Stomach (tissue), 9 donors: ENCODE data around the gene SLC22A5. TPM values are rescaled to one million over a fixed set of nuclear protein-coding genes. Genes with fewer than 3 reads are reported as not detected.

Experiments used
- DNase-seq, 2 donors: peaks; one replicate each; pipeline versions ENCODE4 v3.0.0 to v3.0.0-alpha.2; 2013 to 2019
- H3K27ac ChIP-seq, 5 donors: fragments of 200-600 bp in 4 of 5; sonication (generic) in 4 of 5; one replicate each; pipeline ENCODE4 v1.5.1; 2013 to 2019; ENCODE audit warnings: mild to moderate bottlenecking in 1 of 5, moderate library complexity in 1 of 5
- H3K27me3 ChIP-seq, 3 donors: fragments of 200-600 bp; sonication (generic); one replicate each; pipeline ENCODE4 v1.5.1; 2017 to 2019; ENCODE audit warnings: mixed run types in 1 of 3
- H3K36me3 ChIP-seq, 4 donors: fragments of 200-600 bp; sonication (generic); 1 replicate in 3 of 4; 2 replicates in 1 of 4; pipeline ENCODE4 v1.5.1; 2016 to 2019
- H3K4me1 ChIP-seq, 4 donors: fragments of 200-600 bp; sonication (generic); one replicate each; pipeline ENCODE4 v1.5.1; 2016 to 2019
- H3K4me3 ChIP-seq, 4 donors: fragments of 200-600 bp; sonication (generic) in 3 of 4; one replicate each; pipeline ENCODE4 v1.5.1; 2016 to 2019; ENCODE audit warnings: mild to moderate bottlenecking in 1 of 4
- H3K9me3 ChIP-seq, 4 donors: fragments of 200-600 bp; sonication (generic); one replicate each; pipeline ENCODE4 v1.5.1; 2016 to 2019
- CTCF ChIP-seq, 7 experiments: fragments of 450-650 bp in 4 of 7; fragments of 200-600 bp in 3 of 7; sonication (generic) in 3 of 7; IDR thresholded peaks; one replicate each; pipeline ENCODE4 v1.5.1; 2016 to 2019; ENCODE audit warnings: antibody characterized with exemption in 7 of 7, control low read depth in 2 of 7, mild to moderate bottlenecking in 1 of 7
- EP300 ChIP-seq: sonication (generic); formaldehyde crosslinking; IDR thresholded peaks from one replicate; pipeline ENCODE4 v1.6.1; 2017; ENCODE audit warnings: antibody characterized with exemption
- POLR2A ChIP-seq, 4 donors: fragments of 450-650 bp; IDR thresholded peaks; one replicate each; pipeline ENCODE4 v1.6.1; 2016; ENCODE audit warnings: antibody characterized with exemption in 4 of 4, control low read depth in 2 of 4, mild to moderate bottlenecking in 1 of 4, moderate library complexity in 1 of 4
- POLR2AphosphoS5 ChIP-seq, 3 donors: sonication (generic); formaldehyde crosslinking; IDR thresholded peaks; one replicate each; pipeline ENCODE4 v1.6.1; 2016; ENCODE audit warnings: antibody characterized with exemption in 3 of 3
- WGBS, 5 donors: extraction: QIAGEN DNeasy Blood & Tissue Kit in 3 of 5; methylation state at CpG; one replicate each; pipeline versions ENCODE4 v1.1.5 to v1.1.7; 2013 to 2018; 5-methylcytosine and 5-hydroxymethylcytosine counted together
- intact Hi-C: fragments of 100-400 bp; cut with DNase I; formaldehyde crosslinking; loops from one replicate; pipeline ENCODE4 v1.15.1; 2023; ENCODE audit warnings: low total_unique reads
- polyA plus RNA-seq, 3 donors: library from polyadenylated mRNA; stranded (reverse); fragments of 200-250 nt; gene quantifications; one replicate each; pipeline ENCODE4 v1.2.3, GENCODE V29; 2013
- total RNA-seq, 5 donors: library from RNA; depleted of rRNA; stranded (reverse); fragments of >200 nt; gene quantifications; one replicate each; pipeline versions ENCODE4 v1.1.0 to v1.2.3, GENCODE V29; 2014 to 2016
- donor health status: healthy with polysubstance abuse.
- donor health status: Bipolar disorder and iron deficiency.
- donor health status: healthy.

SLC22A5 gene
- total and polyA plus RNA-seq, 8 donors: 2.1 to 46.1 (median 15.5) TPM

- Histone ChIP-seq H3K27me3 (no peaks in the 10 kb centered on the region), H3K36me3 (peaks cover 0 to 15% (median 4%) of the 10 kb centered on the region in 4 donors), H3K4me1 (peaks cover 0 to 31% (median 17%) of the 10 kb centered on the region in 4 donors), H3K9me3 (no peaks in the 10 kb centered on the region), H3K4me3 (no peak overlapping the region), H3K27ac (peak overlapping the region in 2 of 5 donors; percentile 29 to 43)
- TF ChIP-seq CTCF (IDR thresholded peaks at IDR 0.05) (no peak), POLR2AphosphoS5 (IDR thresholded peaks at IDR 0.05) (no peak), EP300 (no peak), POLR2A (IDR thresholded peaks at IDR 0.05) (no peak)
- WGBS, 5 donors: 25 to 57% (median 34%) methylated on average over 11 of the region's 11 CpGs
- intact Hi-C loops: no loop called here
- DNase-seq: no peak
These were observed 47.2 kb upstream of the SLC22A5 start for GRCh38 chr5:132322266-132322665.

- Histone ChIP-seq H3K4me1 (peaks cover 0 to 31% (median 17%) of the 10 kb centered on the region in 4 donors), H3K27me3 (no peaks in the 10 kb centered on the region), H3K27ac (no peak overlapping the region), H3K9me3 (no peaks in the 10 kb centered on the region), H3K36me3 (peaks cover 0 to 24% (median 9%) of the 10 kb centered on the region in 4 donors), H3K4me3 (no peak overlapping the region)
- intact Hi-C loops: no loop called here
- DNase-seq: no peak
- TF ChIP-seq EP300 (no peak), CTCF (IDR thresholded peaks at IDR 0.05) (no peak), POLR2AphosphoS5 (IDR thresholded peaks at IDR 0.05) (no peak), POLR2A (IDR thresholded peaks at IDR 0.05) (no peak)
- 75 to 89% (median 84%) methylated on average over 5 of the region's 5 CpGs for whole genome bisulfite sequencing, 5 donors
These were observed 46.3 kb upstream of the SLC22A5 start for GRCh38 chr5:132323202-132323601.

- no peaks in the 10 kb centered on the region for H3K9me3 ChIP-seq
- no peaks in the 10 kb centered on the region for H3K27me3 ChIP-seq
- peaks cover 0 to 37% (median 26%) of the 10 kb centered on the region in 4 donors for H3K36me3 ChIP-seq
- 78 to 96% (median 87%) methylated on average over 4 of the region's 4 CpGs for WGBS, 5 donors
- no peak overlapping the region for H3K27ac ChIP-seq
- H3K4me3 ChIP-seq: no peak overlapping the region
- TF ChIP-seq CTCF (IDR thresholded peaks at IDR 0.05) (no peak), EP300 (no peak), POLR2A (IDR thresholded peaks at IDR 0.05) (no peak), POLR2AphosphoS5 (IDR thresholded peaks at IDR 0.05) (no peak)
- H3K4me1 ChIP-seq: peaks cover 0 to 17% (median 13%) of the 10 kb centered on the region in 4 donors
- intact Hi-C loops: no loop called here
- DNase-seq: no peak
These were observed 43.8 kb upstream of the SLC22A5 start for GRCh38 chr5:132325691-132326090.

- TF ChIP-seq EP300 (no peak), POLR2A (IDR thresholded peaks at IDR 0.05) (no peak), POLR2AphosphoS5 (IDR thresholded peaks at IDR 0.05) (no peak), CTCF (IDR thresholded peaks at IDR 0.05) (no peak)
- peak in 1 of 2 donors; percentile 24 for DNase-seq
- H3K9me3 ChIP-seq: no peaks in the 10 kb centered on the region
- H3K4me1 ChIP-seq: peaks cover 0 to 5% (median 3%) of the 10 kb centered on the region in 4 donors
- intact Hi-C loops: no loop called here
- no peak overlapping the region for H3K4me3 ChIP-seq
- WGBS, 5 donors: 69 to 76% (median 75%) methylated on average over 2 of the region's 2 CpGs
- H3K27me3 ChIP-seq: no peaks in the 10 kb centered on the region
- no peak overlapping the region for H3K27ac ChIP-seq
- peaks cover 10 to 46% (median 37%) of the 10 kb centered on the region in 4 donors for H3K36me3 ChIP-seq
These were observed 42.1 kb upstream of the SLC22A5 start for GRCh38 chr5:132327252-132327955.
